Astrocyte (in vitro differentiated cells and primary cell): ENCODE data around the gene TMC2. TPM values are rescaled to one million over a fixed set of nuclear protein-coding genes. Genes with fewer than 3 reads are reported as not detected.

ENCODE experiments used
- DNase-seq: peaks from one replicate; pipeline ENCODE4 v3.0.0-alpha.2; 2010; ENCODE audit warnings: low read depth
- FAIRE-seq: peaks from 2 replicates; lab custom pipeline; 2011; peaks lifted over from hg19 to GRCh38; lab: Jason Lieb, UNC
- H2AFZ ChIP-seq: 2 replicates; pipeline ENCODE4 v1.6.0; 2012; ENCODE audit warnings: low read depth, low read length, inconsistent platforms
- H3K27ac ChIP-seq: 2 replicates; pipeline ENCODE4 v1.5.1; 2011; ENCODE audit warnings: low read depth, low read length, inconsistent platforms
- H3K27me3 ChIP-seq: 2 replicates; pipeline ENCODE4 v1.6.0; 2011; ENCODE audit warnings: low read length, inconsistent platforms; ENCODE audit not compliant: insufficient read depth
- H3K36me3 ChIP-seq: 2 replicates; pipeline ENCODE4 v1.5.1; 2011; ENCODE audit warnings: low read length, inconsistent platforms; ENCODE audit not compliant: insufficient read depth
- H3K4me1 ChIP-seq: 2 replicates; pipeline ENCODE4 v1.5.1; 2011; ENCODE audit warnings: low read length, inconsistent platforms; ENCODE audit not compliant: insufficient read depth
- H3K4me2 ChIP-seq: 2 replicates; pipeline ENCODE4 v1.6.0; 2012; ENCODE audit warnings: low read length, inconsistent platforms
- H3K4me3 ChIP-seq: 2 replicates; pipeline ENCODE4 v1.5.1; 2011; ENCODE audit warnings: low read depth, mild to moderate bottlenecking, low read length, inconsistent platforms; ENCODE audit not compliant: insufficient read depth
- H3K79me2 ChIP-seq: 2 replicates; pipeline ENCODE4 v1.6.0; 2012; ENCODE audit warnings: mild to moderate bottlenecking, low read length, inconsistent platforms; ENCODE audit not compliant: insufficient read depth
- H3K9ac ChIP-seq: 2 replicates; pipeline ENCODE4 v1.6.0; 2012; ENCODE audit warnings: mild to moderate bottlenecking, low read length, inconsistent platforms
- H3K9me3 ChIP-seq: 2 replicates; pipeline ENCODE4 v1.5.1; 2012; ENCODE audit warnings: low read depth, mild to moderate bottlenecking, low read length, inconsistent platforms; ENCODE audit not compliant: insufficient read depth
- H4K20me1 ChIP-seq: 2 replicates; pipeline ENCODE4 v1.6.0; 2012; ENCODE audit warnings: low read length, inconsistent platforms; ENCODE audit not compliant: insufficient read depth
- H3K27ac Mint-ChIP-seq: one replicate; pipeline ENCODE4 v1.8.0; 2021; ENCODE audit warnings: mild to moderate bottlenecking, mixed read lengths; ENCODE audit not compliant: unreplicated experiment
- H3K27me3 Mint-ChIP-seq: one replicate; pipeline ENCODE4 v1.8.0; 2021; ENCODE audit warnings: low read depth, mixed read lengths; ENCODE audit not compliant: unreplicated experiment
- H3K36me3 Mint-ChIP-seq: one replicate; pipeline ENCODE4 v1.8.0; 2021; ENCODE audit warnings: low read depth, mixed read lengths; ENCODE audit not compliant: unreplicated experiment
- H3K4me1 Mint-ChIP-seq: one replicate; pipeline ENCODE4 v1.8.0; 2021; ENCODE audit warnings: low read depth, mixed read lengths; ENCODE audit not compliant: unreplicated experiment
- H3K4me3 Mint-ChIP-seq: one replicate; pipeline ENCODE4 v1.8.0; 2021; ENCODE audit warnings: mild to moderate bottlenecking, moderate library complexity, mixed read lengths; ENCODE audit not compliant: unreplicated experiment
- H3K9me3 Mint-ChIP-seq: one replicate; pipeline ENCODE4 v1.8.0; 2021; ENCODE audit warnings: mild to moderate bottlenecking, mixed read lengths; ENCODE audit not compliant: unreplicated experiment
- CTCF ChIP-seq: IDR thresholded peaks from 2 replicates; pipeline ENCODE4 v1.5.1; 2011; ENCODE audit warnings: low read depth, mild to moderate bottlenecking, inconsistent platforms, low read length, moderate library complexity; ENCODE audit not compliant: insufficient read depth
- EZH2 ChIP-seq: IDR thresholded peaks from 2 replicates; pipeline ENCODE4 v1.6.1; 2012; ENCODE audit warnings: mild to moderate bottlenecking, low read length, inconsistent platforms; ENCODE audit not compliant: insufficient read depth
- total RNA-seq: library from RNA; stranded (reverse); gene quantifications from 2 replicates; pipeline ENCODE4 v1.2.1, GENCODE V29; 2021

The TMC2 gene
- total RNA-seq, 1 donor from 2014 or later, result not detected

- DNase-seq (no peak), FAIRE-seq (no peak)
- Mint-ChIP-seq H3K36me3 (peaks cover 3% of the 10 kb centered on the region), H3K27ac (no peak overlapping the region), H3K9me3 (no peaks in the 10 kb centered on the region), H3K4me1 (no peaks in the 10 kb centered on the region), H3K27me3 (peaks cover 69% of the 10 kb centered on the region), H3K4me3 (no peak overlapping the region)
- Histone ChIP-seq H4K20me1 (no peaks in the 10 kb centered on the region), H3K27ac (no peak overlapping the region), H2AFZ (no peak overlapping the region), H3K4me2 (no peak overlapping the region), H3K9ac (no peak overlapping the region), H3K27me3 (peaks cover 40% of the 10 kb centered on the region), H3K4me1 (no peaks in the 10 kb centered on the region), H3K36me3 (no peaks in the 10 kb centered on the region), H3K4me3 (no peak overlapping the region), H3K79me2 (no peaks in the 10 kb centered on the region), H3K9me3 (no peaks in the 10 kb centered on the region)
- no peak for TF ChIP-seq EZH2
- no peak for TF ChIP-seq CTCF
Measured at GRCh38 chr20:2559651-2560050, 23.3 kb downstream of the TMC2 start.

- H3K27me3 Mint-ChIP-seq, result peaks cover 55% of the 10 kb centered on the region
Measured at GRCh38 chr20:2563116-2563515, 26.7 kb downstream of the TMC2 start.

More at GRCh38 chr20:2563116-2563515, 26.7 kb downstream of the TMC2 start:
- Histone ChIP-seq H3K4me2 (no peak overlapping the region), H2AFZ (no peak overlapping the region), H3K9me3 (no peaks in the 10 kb centered on the region), H3K79me2 (no peaks in the 10 kb centered on the region), H4K20me1 (no peaks in the 10 kb centered on the region), H3K27ac (no peak overlapping the region), H3K4me1 (no peaks in the 10 kb centered on the region), H3K36me3 (no peaks in the 10 kb centered on the region), H3K27me3 (peaks cover 21% of the 10 kb centered on the region), H3K9ac (no peak overlapping the region), H3K4me3 (no peak overlapping the region)
- Mint-ChIP-seq H3K4me3 (no peak overlapping the region), H3K36me3 (no peaks in the 10 kb centered on the region), H3K27ac (no peak overlapping the region), H3K9me3 (no peaks in the 10 kb centered on the region), H3K4me1 (no peaks in the 10 kb centered on the region)
- no peak for DNase-seq
- no peak for FAIRE-seq
- TF ChIP-seq CTCF (no peak), EZH2 (no peak)
